CD4-positive, alpha-beta T cell treated with Interleukin-15 for 1 hour (primary cell): ENCODE measurements around the gene TAS2R46.
"Not testable (repeated sequence)": the region's sequence is repeated elsewhere in the genome, so short reads cannot be mapped to it uniquely, and the experiment has no call there.

Source experiments
- DNase-seq: peaks from one replicate; pipeline ENCODE4 v3.0.0-alpha.2; 2020

Gene TAS2R46

DNA sequence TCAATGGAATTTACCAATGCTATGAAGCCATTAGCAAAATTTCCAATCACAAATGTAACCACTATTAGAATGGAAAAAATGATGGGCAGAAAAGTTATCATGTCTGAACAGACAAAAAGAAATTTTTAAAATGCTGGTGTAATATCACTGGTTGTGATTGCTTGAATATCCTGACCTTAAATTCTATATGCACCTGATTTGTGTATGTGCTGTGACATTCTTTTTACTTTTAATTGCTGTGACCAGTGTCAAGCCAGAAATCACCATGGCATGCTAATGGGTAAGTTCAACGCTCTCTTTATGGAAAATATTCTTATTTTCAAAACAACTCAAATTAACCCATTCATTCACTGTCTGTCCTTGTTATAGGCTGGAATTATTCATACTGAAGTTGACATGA lies at the start of gene TAS2R46:
TAS2R46 (minus strand) TSS at position 101 of the 400 bp plus-strand sequence; CDS start at position 101, 0 bp downstream.
- not testable (repeated sequence) for DNase-seq

DNA sequence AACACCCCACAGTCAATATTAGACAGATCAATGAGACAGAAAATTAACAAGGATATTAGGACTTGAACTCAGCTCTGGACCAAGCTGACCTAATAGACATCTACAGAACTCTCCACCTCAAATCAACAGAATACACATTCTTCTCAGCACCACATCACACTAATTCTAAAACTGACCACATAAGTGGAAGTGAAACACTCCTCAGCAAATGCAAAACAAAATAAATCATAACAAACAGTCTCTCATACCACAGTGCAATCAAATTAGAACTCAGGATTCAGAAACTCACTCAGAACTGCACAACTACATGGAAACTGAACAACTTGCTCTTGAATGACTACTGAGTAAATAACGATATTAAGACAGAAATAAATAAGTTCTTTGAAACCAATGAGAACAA lies 49.1 kb upstream of the TAS2R46 start:
- not testable (repeated sequence) for DNase-seq

- no peak for DNase-seq
Measured at GRCh38 chr12:11108862-11109261, 46.8 kb upstream of the TAS2R46 start.

GRCh38 chr12:11107719-11108118 lies 45.6 kb upstream of the TAS2R46 start:
- no peak for DNase-seq

GRCh38 chr12:11106288-11106687 lies 44.2 kb upstream of the TAS2R46 start:
- DNase-seq, result no peak

GRCh38 chr12:11105546-11105945 lies 43.5 kb upstream of the TAS2R46 start:
- no peak for DNase-seq

- not testable (repeated sequence) for DNase-seq
Measured at GRCh38 chr12:11094910-11095309, 32.8 kb upstream of the TAS2R46 start.

- DNase-seq, result no peak
Measured at GRCh38 chr12:11092128-11092527, 30.0 kb upstream of the TAS2R46 start, which contains the start of gene TAS2R43. Gene TAS2R43, minus strand, starts transcription at chr12:11092313. Its CDS starts 84 bp downstream, at chr12:11092229.

DNA sequence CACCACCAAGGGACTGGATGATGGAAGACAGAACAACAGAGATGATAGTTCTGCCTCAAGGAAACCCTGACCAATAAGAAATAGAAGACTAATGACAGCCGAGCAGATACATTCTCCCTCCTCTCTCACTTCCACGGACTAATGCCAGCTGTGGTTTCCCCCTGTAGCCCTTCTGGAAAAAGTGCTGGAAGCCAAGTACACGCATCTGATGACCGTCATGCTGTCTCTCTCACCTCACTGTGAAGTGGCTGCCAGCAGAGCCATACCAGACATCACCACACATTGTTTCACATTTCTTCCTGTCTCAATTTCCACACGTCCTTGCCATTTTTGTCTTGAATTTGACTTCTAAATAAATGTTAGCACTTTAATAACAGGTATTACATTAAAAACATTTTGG lies 27.2 kb upstream of the TAS2R46 start:
- DNase-seq, result no peak

- no peak for DNase-seq
Measured at GRCh38 chr12:11085419-11085818, 23.3 kb upstream of the TAS2R46 start.

- no peak for DNase-seq
Measured at GRCh38 chr12:11081987-11082386, 19.9 kb upstream of the TAS2R46 start.

- DNase-seq, result no peak
Measured at GRCh38 chr12:11078246-11078645, 16.2 kb upstream of the TAS2R46 start.

DNA sequence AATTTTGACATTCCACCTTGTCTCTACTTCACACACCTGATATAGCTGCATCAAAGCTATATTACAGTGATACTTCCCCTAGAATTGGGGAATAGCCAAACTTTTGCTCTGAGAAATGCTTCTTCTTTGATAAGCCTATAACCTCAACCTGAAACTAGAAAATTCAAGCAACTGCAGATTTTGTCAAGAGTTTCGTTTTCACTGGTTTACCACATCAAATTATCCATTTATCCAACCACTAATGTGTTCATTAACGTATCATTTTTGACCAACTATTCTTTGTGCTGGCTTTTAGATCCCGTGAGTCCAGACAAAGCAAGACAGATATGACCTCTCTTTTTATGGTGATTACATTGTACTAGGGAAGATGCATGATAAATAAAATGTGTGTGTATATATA lies 13.5 kb upstream of the TAS2R46 start:
- DNase-seq, result no peak

DNA sequence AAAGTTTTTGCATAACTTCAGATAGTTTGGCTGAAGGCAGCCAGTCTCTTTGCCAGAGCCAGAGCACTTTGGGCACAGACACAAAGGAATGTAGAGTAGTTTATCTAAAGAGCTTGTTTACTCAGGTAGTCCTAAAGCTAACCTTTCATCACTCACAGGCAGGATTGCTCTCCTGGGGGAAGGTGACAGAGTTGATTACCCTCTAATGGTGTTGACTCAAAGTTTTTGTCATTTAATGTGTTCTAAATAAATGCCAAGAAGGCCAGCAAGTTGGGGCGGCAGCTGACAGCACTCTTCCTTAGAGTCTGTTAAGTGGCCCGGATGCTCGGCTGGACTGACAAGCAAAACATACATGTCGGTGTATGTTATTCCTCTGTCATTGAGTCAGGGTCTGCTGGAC lies 9.3 kb upstream of the TAS2R46 start:
- DNase-seq, result no peak

- no peak for DNase-seq
Measured at GRCh38 chr12:11070999-11071398, 8.9 kb upstream of the TAS2R46 start.

- no peak for DNase-seq
Measured at GRCh38 chr12:11069854-11070365, 7.8 kb upstream of the TAS2R46 start.

GRCh38 chr12:11067514-11067913 lies 5.4 kb upstream of the TAS2R46 start:
- DNase-seq, result no peak

GRCh38 chr12:11059784-11060183 lies 2.3 kb downstream of the TAS2R46 start:
- no peak for DNase-seq

GRCh38 chr12:11059041-11059440 lies 3.1 kb downstream of the TAS2R46 start:
- DNase-seq, result no peak

- DNase-seq, result no peak
Measured at GRCh38 chr12:11055306-11055705, 6.8 kb downstream of the TAS2R46 start.

DNA sequence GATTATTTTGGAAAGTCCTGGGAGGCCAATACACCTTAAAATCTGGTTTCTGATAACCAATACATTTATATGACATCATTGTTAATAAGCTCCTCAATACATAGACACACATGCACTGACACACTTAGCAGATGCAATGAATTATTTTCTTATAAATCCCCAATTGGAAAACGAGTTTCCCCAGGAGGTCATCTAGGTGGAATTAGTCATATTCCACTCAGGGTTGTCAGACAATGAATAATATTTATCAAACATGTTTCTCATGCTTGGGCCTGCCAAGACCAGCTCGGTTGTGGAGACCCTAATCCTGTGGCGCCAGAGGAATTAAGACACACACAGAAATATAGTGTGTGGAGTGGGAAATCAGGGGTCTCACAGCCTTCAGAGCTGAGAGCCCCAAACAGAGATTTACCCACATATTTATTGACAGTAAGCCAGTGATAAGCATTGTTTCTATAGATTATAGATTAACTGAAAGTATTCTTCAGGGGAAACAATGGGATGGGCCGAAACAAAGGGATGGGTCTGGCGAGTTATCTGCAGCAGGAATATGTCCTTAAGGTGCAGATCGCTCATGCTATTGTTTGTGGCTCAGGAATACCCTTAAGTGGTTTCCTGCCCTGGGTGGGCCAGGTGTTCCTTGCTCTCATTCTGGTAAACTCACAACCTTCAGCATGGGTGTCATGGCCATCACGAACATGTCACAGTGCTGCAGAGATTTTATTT lies 12.1 kb downstream of the TAS2R46 start:
- not testable (repeated sequence) for DNase-seq

GRCh38 chr12:11041366-11041765 lies 20.7 kb downstream of the TAS2R46 start:
- not testable (repeated sequence) for DNase-seq

- DNase-seq, result no peak
Measured at GRCh38 chr12:11040162-11040561, 21.9 kb downstream of the TAS2R46 start.

- DNase-seq, result no peak
Measured at GRCh38 chr12:11039171-11039570, 22.9 kb downstream of the TAS2R46 start.

- DNase-seq, result not testable (repeated sequence)
Measured at GRCh38 chr12:11033959-11034358, 28.1 kb downstream of the TAS2R46 start.
